ENCODE data around the gene CBX2.

CBX2 gene

GRCh38 chr17:79835953-79836509, 58.1 kb downstream of the CBX2 start:
- in situ Hi-C loops (cut with HindIII; ENCODE audit: low sequenced_read_pairs), result no loop called here

- in situ Hi-C loops (cut with HindIII; ENCODE audit: low sequenced_read_pairs), result no loop called here
These were observed 58.6 kb downstream of the CBX2 start for GRCh38 chr17:79836510-79836971.

GRCh38 chr17:79836972-79837887, 59.3 kb downstream of the CBX2 start:
- in situ Hi-C loops (cut with HindIII; ENCODE audit: low sequenced_read_pairs), result no loop called here
